Ishikawa (cell line): ENCODE measurements around the gene SETBP1.

Experiments used
- CEBPB ChIP-seq: IDR thresholded peaks from 2 replicates; pipeline ENCODE4 v1.6.1; 2012
- TCF12 ChIP-seq: IDR thresholded peaks from 2 replicates; pipeline ENCODE4 v1.6.1; 2012; ENCODE audit warnings: low read depth
- TEAD4 ChIP-seq: IDR thresholded peaks from 2 replicates; pipeline ENCODE4 v1.6.1; 2012
- YY1 ChIP-seq: IDR thresholded peaks from 2 replicates; pipeline ENCODE4 v1.6.1; 2012; ENCODE audit warnings: low read depth
- ZBTB7A ChIP-seq: IDR thresholded peaks from 2 replicates; pipeline ENCODE4 v1.6.1; 2012; ENCODE audit warnings: low read depth
- TF ChIP-seq, protein P1 (sequence below): IDR thresholded peaks from 2 replicates; pipeline ENCODE4 v1.6.1; 2012
- TF ChIP-seq, protein P2 (sequence below): IDR thresholded peaks from 2 replicates; pipeline ENCODE4 v1.6.1; 2012
- TF ChIP-seq, protein P3 (sequence below): IDR thresholded peaks from 2 replicates; pipeline ENCODE4 v1.6.1; 2012; ENCODE audit warnings: low read depth, mild to moderate bottlenecking

DNA sequence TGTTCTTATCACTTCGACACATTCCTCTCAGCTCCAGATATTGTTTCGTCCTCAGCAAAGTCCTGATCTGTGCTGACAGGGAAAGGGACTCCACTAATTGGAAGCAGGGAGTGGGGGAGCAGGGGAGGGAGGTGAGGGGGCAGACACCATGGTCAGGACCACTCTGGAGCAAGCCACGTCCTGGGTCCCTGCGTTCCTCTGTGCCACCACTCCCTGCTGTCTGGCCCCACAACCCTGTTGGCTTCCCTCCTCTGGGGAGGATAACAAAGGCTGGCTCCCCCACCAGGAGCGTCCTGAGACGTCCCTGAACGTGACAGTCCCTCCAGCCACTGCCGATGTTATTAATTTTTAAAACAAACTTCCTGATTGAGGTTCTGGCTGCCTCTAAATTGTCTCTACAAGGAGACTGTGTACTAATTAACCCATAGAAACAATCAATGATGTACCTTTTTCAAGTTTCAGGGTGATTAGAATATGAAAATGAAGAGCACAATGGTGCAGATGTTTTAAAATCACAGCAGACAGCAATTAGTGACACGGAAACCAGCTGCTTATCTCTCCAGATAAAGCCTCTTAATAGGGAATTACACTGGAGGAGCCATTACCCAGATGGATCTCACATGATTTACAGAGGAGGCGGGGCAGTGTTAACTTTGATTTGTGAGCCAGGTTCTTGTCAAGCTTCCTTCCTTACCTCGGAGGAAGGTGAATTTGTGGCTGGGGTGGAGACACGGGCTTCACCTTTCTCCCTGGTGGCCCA is 257.5 kb downstream of the SETBP1 start:
- TF ChIP-seq, protein P1, sequence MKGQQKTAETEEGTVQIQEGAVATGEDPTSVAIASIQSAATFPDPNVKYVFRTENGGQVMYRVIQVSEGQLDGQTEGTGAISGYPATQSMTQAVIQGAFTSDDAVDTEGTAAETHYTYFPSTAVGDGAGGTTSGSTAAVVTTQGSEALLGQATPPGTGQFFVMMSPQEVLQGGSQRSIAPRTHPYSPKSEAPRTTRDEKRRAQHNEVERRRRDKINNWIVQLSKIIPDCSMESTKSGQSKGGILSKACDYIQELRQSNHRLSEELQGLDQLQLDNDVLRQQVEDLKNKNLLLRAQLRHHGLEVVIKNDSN = no peak
- TF ChIP-seq, protein P2, sequence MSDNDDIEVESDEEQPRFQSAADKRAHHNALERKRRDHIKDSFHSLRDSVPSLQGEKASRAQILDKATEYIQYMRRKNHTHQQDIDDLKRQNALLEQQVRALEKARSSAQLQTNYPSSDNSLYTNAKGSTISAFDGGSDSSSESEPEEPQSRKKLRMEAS = no peak
- TF ChIP-seq, protein P3, sequence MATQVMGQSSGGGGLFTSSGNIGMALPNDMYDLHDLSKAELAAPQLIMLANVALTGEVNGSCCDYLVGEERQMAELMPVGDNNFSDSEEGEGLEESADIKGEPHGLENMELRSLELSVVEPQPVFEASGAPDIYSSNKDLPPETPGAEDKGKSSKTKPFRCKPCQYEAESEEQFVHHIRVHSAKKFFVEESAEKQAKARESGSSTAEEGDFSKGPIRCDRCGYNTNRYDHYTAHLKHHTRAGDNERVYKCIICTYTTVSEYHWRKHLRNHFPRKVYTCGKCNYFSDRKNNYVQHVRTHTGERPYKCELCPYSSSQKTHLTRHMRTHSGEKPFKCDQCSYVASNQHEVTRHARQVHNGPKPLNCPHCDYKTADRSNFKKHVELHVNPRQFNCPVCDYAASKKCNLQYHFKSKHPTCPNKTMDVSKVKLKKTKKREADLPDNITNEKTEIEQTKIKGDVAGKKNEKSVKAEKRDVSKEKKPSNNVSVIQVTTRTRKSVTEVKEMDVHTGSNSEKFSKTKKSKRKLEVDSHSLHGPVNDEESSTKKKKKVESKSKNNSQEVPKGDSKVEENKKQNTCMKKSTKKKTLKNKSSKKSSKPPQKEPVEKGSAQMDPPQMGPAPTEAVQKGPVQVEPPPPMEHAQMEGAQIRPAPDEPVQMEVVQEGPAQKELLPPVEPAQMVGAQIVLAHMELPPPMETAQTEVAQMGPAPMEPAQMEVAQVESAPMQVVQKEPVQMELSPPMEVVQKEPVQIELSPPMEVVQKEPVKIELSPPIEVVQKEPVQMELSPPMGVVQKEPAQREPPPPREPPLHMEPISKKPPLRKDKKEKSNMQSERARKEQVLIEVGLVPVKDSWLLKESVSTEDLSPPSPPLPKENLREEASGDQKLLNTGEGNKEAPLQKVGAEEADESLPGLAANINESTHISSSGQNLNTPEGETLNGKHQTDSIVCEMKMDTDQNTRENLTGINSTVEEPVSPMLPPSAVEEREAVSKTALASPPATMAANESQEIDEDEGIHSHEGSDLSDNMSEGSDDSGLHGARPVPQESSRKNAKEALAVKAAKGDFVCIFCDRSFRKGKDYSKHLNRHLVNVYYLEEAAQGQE = no peak
- TF ChIP-seq ZBTB7A = no peak
- TF ChIP-seq YY1 = no peak
- no peak for TF ChIP-seq TCF12
- no peak for TF ChIP-seq TEAD4
- TF ChIP-seq CEBPB = no peak
